HepG2 (cell line): ENCODE results near the gene TBC1D14. TPM values are rescaled to one million over a fixed set of nuclear protein-coding genes. Genes with fewer than 3 reads are reported as not detected.

Experiments
- ARNT2 ChIP-seq: sonication (generic); formaldehyde crosslinking; IDR thresholded peaks from 2 replicates; pipeline ENCODE4 v1.8.0; 2022; ENCODE audit warnings: mild to moderate bottlenecking, low read depth, missing genetic modification reagents, moderate library complexity
- ARNTL ChIP-seq: sonication (generic); formaldehyde crosslinking; IDR thresholded peaks from 2 replicates; pipeline ENCODE4 v1.4.0; 2020; ENCODE audit warnings: mild to moderate bottlenecking, missing genetic modification reagents
- ELF4 ChIP-seq: sonication (generic); formaldehyde crosslinking; IDR thresholded peaks from 2 replicates; pipeline ENCODE4 v1.5.0; 2020; ENCODE audit warnings: missing genetic modification reagents, mild to moderate bottlenecking, moderate library complexity, borderline replicate concordance
- FIP1L1 ChIP-seq: fragments of 200-400 bp; formaldehyde crosslinking; IDR thresholded peaks from 2 replicates; pipeline ENCODE4 v1.6.1; 2018; ENCODE audit warnings: low read depth, mild to moderate bottlenecking, low read length, moderate library complexity, borderline replicate concordance; ENCODE audit not compliant: insufficient read depth
- HNRNPUL1 ChIP-seq: fragments of 200-400 bp; formaldehyde crosslinking; IDR thresholded peaks from 2 replicates; pipeline ENCODE4 v1.6.1; 2017; ENCODE audit warnings: low read depth, mild to moderate bottlenecking, low read length, moderate library complexity
- KAT2B ChIP-seq: fragments of 150-350 bp; IDR thresholded peaks from 2 replicates; pipeline ENCODE4 v1.6.1; 2014; ENCODE audit warnings: low read depth, low read length, borderline replicate concordance
- NFIC ChIP-seq: IDR thresholded peaks from 2 replicates; pipeline ENCODE4 v1.6.1; 2012; ENCODE audit warnings: mild to moderate bottlenecking, low read length, inconsistent platforms
- WIZ ChIP-seq: sonication (generic); formaldehyde crosslinking; IDR thresholded peaks from 2 replicates; pipeline ENCODE4 v1.5.1; 2020; ENCODE audit warnings: mild to moderate bottlenecking, missing genetic modification reagents
- ZBTB21 ChIP-seq: sonication (generic); formaldehyde crosslinking; IDR thresholded peaks from 2 replicates; pipeline ENCODE4 v1.4.0; 2020; ENCODE audit warnings: missing genetic modification reagents
- ZFP1 ChIP-seq: IDR thresholded peaks from 2 replicates; pipeline ENCODE4 v1.6.1; 2016
- ZNF256 ChIP-seq: sonication (generic); formaldehyde crosslinking; conservative IDR thresholded peaks from 2 replicates; pipeline ENCODE4 v1.4.0; 2020; ENCODE audit warnings: missing genetic modification reagents
- ZNF317 ChIP-seq: sonication (generic); formaldehyde crosslinking; IDR thresholded peaks from 2 replicates; pipeline ENCODE4 v1.5.0; 2020; ENCODE audit warnings: mild to moderate bottlenecking, missing genetic modification reagents
- ZNF383 ChIP-seq: sonication (generic); formaldehyde crosslinking; IDR thresholded peaks from 2 replicates; pipeline ENCODE4 v1.4.0; 2020; ENCODE audit warnings: missing genetic modification reagents, mild to moderate bottlenecking, borderline replicate concordance
- ZNF431 ChIP-seq: sonication (generic); formaldehyde crosslinking; IDR thresholded peaks from 2 replicates; pipeline ENCODE4 v1.9.0; 2022; ENCODE audit warnings: missing genetic modification reagents, low read depth, mild to moderate bottlenecking, borderline replicate concordance
- ZNF557 ChIP-seq: sonication (generic); formaldehyde crosslinking; IDR thresholded peaks from 2 replicates; pipeline ENCODE4 v1.4.0; 2020; ENCODE audit warnings: missing genetic modification reagents
- ZNF703 ChIP-seq: sonication (generic); formaldehyde crosslinking; IDR thresholded peaks from 2 replicates; pipeline ENCODE4 v1.5.1; 2020; ENCODE audit warnings: missing genetic modification reagents, mild to moderate bottlenecking, moderate library complexity, borderline replicate concordance
- ZNF75D ChIP-seq: sonication (generic); formaldehyde crosslinking; IDR thresholded peaks from 2 replicates; pipeline ENCODE4 v1.8.1; 2023; ENCODE audit warnings: missing genetic modification reagents, mild to moderate bottlenecking, borderline replicate concordance
- ZNF780A ChIP-seq: sonication (generic); formaldehyde crosslinking; IDR thresholded peaks from 2 replicates; pipeline ENCODE4 v1.8.0; 2022; ENCODE audit warnings: mild to moderate bottlenecking, missing genetic modification reagents, moderate library complexity
- ZSCAN31 ChIP-seq: sonication (generic); formaldehyde crosslinking; IDR thresholded peaks from 2 replicates; pipeline ENCODE4 v1.5.0; 2020; ENCODE audit warnings: low read depth, mild to moderate bottlenecking, missing genetic modification reagents
- polyA plus RNA-seq, 8 experiments: library from polyadenylated mRNA; depleted of rRNA in 3 of 8; stranded (reverse) in 7 of 8; unstranded in 1 of 8; fragments of >200 nt; fragmentation: Illumina TruSeq in 4 of 8; extraction: Trizol in 4 of 8; gene quantifications; 2 replicates each; pipeline versions ENCODE4 v1.2.1 to v1.2.3, GENCODE V29; 2011 to 2016; ENCODE audit warnings: low read depth in 4 of 8, missing spikeins in 1 of 8, mixed read lengths in 1 of 8; ENCODE audit not compliant: insufficient read depth in 1 of 8
- total RNA-seq, 5 experiments: library from RNA; depleted of rRNA; stranded (reverse); fragments of >200 nt; fragmentation: Illumina TruSeq; extraction: Trizol; gene quantifications; 2 replicates each; pipeline ENCODE4 v1.2.3, GENCODE V29; 2016; ENCODE audit warnings: low read depth in 1 of 5
- TF ChIP-seq, protein P1 (sequence below): sonication (generic); formaldehyde crosslinking; IDR thresholded peaks from 2 replicates; pipeline ENCODE4 v1.5.1; 2020; ENCODE audit warnings: missing genetic modification reagents, mild to moderate bottlenecking, borderline replicate concordance
- TF ChIP-seq, protein P2 (sequence below), 2 experiments: sonication (generic) in 1 of 2; formaldehyde crosslinking in 1 of 2; IDR thresholded peaks; 2 replicates each; pipeline versions ENCODE4 v1.4.0 to v1.6.1; 2018 to 2020; ENCODE audit warnings: missing genetic modification reagents in 2 of 2, borderline replicate concordance in 1 of 2, low read depth in 1 of 2, mild to moderate bottlenecking in 1 of 2, missing biosample characterization in 1 of 2
- TF ChIP-seq, protein P3 (sequence below): sonication (generic); formaldehyde crosslinking; IDR thresholded peaks from 2 replicates; pipeline ENCODE4 v1.8.1; 2022; ENCODE audit warnings: low read depth, mild to moderate bottlenecking, missing genetic modification reagents

Gene TBC1D14
- total and polyA plus RNA-seq, 2 of the 13 experiments (the other 11 are each of a cell fraction or from before 2014, with no cell fraction given) = 29.5 to 46.5 TPM

GRCh38 chr4:6893449-6894085, 16.1 kb upstream of the TBC1D14 start (continued):
- no peak for TF ChIP-seq ZNF780A (CRISPR knock-in tag)
- 0 out of 2 replicates have a peak, but pooled peaks have one; percentile 22 for TF ChIP-seq ZNF703 (CRISPR knock-in tag)
- no peak for TF ChIP-seq ZNF75D (CRISPR knock-in tag)
- TF ChIP-seq ELF4 = peak; percentile 21; the same call in 1 of the 2 replicates
- TF ChIP-seq ZNF557 (CRISPR knock-in tag) = no peak
- TF ChIP-seq, protein P1, sequence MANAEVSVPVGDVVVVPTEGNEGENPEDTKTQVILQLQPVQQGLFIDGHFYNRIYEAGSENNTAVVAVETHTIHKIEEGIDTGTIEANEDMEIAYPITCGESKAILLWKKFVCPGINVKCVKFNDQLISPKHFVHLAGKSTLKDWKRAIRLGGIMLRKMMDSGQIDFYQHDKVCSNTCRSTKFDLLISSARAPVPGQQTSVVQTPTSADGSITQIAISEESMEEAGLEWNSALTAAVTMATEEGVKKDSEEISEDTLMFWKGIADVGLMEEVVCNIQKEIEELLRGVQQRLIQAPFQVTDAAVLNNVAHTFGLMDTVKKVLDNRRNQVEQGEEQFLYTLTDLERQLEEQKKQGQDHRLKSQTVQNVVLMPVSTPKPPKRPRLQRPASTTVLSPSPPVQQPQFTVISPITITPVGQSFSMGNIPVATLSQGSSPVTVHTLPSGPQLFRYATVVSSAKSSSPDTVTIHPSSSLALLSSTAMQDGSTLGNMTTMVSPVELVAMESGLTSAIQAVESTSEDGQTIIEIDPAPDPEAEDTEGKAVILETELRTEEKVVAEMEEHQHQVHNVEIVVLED (CRISPR knock-in tag) = peak; percentile 60
- TF ChIP-seq, protein P2, sequence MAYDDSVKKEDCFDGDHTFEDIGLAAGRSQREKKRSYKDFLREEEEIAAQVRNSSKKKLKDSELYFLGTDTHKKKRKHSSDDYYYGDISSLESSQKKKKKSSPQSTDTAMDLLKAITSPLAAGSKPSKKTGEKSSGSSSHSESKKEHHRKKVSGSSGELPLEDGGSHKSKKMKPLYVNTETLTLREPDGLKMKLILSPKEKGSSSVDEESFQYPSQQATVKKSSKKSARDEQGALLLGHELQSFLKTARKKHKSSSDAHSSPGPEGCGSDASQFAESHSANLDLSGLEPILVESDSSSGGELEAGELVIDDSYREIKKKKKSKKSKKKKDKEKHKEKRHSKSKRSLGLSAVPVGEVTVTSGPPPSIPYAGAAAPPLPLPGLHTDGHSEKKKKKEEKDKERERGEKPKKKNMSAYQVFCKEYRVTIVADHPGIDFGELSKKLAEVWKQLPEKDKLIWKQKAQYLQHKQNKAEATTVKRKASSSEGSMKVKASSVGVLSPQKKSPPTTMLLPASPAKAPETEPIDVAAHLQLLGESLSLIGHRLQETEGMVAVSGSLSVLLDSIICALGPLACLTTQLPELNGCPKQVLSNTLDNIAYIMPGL (CRISPR knock-in tag; IDR thresholded peaks at IDR 0.05; ENCODE audit: borderline replicate concordance in 1 of 2, low read depth in 1 of 2) = peak; percentile 64 to 77; a peak in 3 of 4 replicates
- no peak for TF ChIP-seq FIP1L1
- TF ChIP-seq ARNTL (CRISPR knock-in tag) = peak; percentile 98
- peak; percentile 23; the same call in 1 of the 2 replicates for TF ChIP-seq ZNF317
- 0 out of 2 replicates have a peak, but pooled peaks have one; percentile 32 for TF ChIP-seq ZNF256
- no peak; the same call in 1 of the 2 replicates for TF ChIP-seq ZSCAN31 (CRISPR knock-in tag)
- TF ChIP-seq WIZ (CRISPR knock-in tag) = no peak
- peak; percentile 74; the same call in 1 of the 2 replicates for TF ChIP-seq NFIC
- 0 out of 2 replicates have a peak, but pooled peaks have one; percentile 41 for TF ChIP-seq ZBTB21 (CRISPR knock-in tag)
- TF ChIP-seq ZNF383 (CRISPR knock-in tag) = no peak; the same call in 1 of the 2 replicates
- TF ChIP-seq ARNT2 (CRISPR knock-in tag) = 0 out of 2 replicates have a peak, but pooled peaks have one; percentile 55
- TF ChIP-seq HNRNPUL1 = no peak
- TF ChIP-seq ZNF431 (CRISPR knock-in tag) = peak; percentile 91; the same call in 1 of the 2 replicates
- no peak for TF ChIP-seq KAT2B
- TF ChIP-seq, protein P3, sequence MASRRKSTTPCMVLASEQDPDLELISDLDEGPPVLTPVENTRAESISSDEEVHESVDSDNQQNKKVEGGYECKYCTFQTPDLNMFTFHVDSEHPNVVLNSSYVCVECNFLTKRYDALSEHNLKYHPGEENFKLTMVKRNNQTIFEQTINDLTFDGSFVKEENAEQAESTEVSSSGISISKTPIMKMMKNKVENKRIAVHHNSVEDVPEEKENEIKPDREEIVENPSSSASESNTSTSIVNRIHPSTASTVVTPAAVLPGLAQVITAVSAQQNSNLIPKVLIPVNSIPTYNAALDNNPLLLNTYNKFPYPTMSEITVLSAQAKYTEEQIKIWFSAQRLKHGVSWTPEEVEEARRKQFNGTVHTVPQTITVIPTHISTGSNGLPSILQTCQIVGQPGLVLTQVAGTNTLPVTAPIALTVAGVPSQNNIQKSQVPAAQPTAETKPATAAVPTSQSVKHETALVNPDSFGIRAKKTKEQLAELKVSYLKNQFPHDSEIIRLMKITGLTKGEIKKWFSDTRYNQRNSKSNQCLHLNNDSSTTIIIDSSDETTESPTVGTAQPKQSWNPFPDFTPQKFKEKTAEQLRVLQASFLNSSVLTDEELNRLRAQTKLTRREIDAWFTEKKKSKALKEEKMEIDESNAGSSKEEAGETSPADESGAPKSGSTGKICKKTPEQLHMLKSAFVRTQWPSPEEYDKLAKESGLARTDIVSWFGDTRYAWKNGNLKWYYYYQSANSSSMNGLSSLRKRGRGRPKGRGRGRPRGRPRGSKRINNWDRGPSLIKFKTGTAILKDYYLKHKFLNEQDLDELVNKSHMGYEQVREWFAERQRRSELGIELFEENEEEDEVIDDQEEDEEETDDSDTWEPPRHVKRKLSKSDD (CRISPR knock-in tag) = 0 out of 2 replicates have a peak, but pooled peaks have one; percentile 60
- TF ChIP-seq ZFP1 (CRISPR knock-in tag) = peak; percentile 92; the same call in 1 of the 2 replicates
